ENCODE data around the gene PCTP.

DNA sequence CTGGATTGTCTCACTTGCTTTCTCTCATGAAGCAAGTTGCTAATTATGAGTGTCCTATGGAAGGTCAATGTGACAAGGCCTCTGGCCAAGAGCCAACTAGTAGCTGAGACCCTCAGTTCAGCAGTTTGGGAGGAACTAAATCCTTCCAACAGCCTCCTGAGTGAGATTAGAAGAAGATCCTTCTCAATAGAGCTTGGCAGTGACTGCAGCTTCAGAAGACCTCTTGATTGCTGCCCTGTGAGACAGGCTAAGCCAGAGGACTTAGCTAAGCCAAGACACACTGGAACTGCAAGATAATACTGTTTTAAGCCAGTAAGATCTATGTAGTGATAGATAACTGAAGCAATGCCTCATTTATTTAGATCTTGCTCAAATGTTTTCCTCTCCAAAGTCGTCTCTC is 34.3 kb downstream of the PCTP start:
- TF ChIP-seq, protein P1, sequence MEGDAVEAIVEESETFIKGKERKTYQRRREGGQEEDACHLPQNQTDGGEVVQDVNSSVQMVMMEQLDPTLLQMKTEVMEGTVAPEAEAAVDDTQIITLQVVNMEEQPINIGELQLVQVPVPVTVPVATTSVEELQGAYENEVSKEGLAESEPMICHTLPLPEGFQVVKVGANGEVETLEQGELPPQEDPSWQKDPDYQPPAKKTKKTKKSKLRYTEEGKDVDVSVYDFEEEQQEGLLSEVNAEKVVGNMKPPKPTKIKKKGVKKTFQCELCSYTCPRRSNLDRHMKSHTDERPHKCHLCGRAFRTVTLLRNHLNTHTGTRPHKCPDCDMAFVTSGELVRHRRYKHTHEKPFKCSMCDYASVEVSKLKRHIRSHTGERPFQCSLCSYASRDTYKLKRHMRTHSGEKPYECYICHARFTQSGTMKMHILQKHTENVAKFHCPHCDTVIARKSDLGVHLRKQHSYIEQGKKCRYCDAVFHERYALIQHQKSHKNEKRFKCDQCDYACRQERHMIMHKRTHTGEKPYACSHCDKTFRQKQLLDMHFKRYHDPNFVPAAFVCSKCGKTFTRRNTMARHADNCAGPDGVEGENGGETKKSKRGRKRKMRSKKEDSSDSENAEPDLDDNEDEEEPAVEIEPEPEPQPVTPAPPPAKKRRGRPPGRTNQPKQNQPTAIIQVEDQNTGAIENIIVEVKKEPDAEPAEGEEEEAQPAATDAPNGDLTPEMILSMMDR (IDR thresholded peaks at IDR 0.05) = no peak
- no peak for TF ChIP-seq POLR2A (IDR thresholded peaks at IDR 0.05)

All from vagina (tissue), 2 donors.